CD4-positive, alpha-beta T cell treated with Interleukin-6 at 100 ng/mL for 8 hours (primary cell): ENCODE measurements around the gene ZSCAN21.
"Not testable (repeated sequence)": the region's sequence is repeated elsewhere in the genome, so short reads cannot be mapped to it uniquely, and the experiment has no call there.

Experiments used
- DNase-seq: peaks from one replicate; pipeline ENCODE4 v3.0.0-alpha.2; 2020; ENCODE audit warnings: mixed read lengths, low spot score

Gene ZSCAN21

DNA sequence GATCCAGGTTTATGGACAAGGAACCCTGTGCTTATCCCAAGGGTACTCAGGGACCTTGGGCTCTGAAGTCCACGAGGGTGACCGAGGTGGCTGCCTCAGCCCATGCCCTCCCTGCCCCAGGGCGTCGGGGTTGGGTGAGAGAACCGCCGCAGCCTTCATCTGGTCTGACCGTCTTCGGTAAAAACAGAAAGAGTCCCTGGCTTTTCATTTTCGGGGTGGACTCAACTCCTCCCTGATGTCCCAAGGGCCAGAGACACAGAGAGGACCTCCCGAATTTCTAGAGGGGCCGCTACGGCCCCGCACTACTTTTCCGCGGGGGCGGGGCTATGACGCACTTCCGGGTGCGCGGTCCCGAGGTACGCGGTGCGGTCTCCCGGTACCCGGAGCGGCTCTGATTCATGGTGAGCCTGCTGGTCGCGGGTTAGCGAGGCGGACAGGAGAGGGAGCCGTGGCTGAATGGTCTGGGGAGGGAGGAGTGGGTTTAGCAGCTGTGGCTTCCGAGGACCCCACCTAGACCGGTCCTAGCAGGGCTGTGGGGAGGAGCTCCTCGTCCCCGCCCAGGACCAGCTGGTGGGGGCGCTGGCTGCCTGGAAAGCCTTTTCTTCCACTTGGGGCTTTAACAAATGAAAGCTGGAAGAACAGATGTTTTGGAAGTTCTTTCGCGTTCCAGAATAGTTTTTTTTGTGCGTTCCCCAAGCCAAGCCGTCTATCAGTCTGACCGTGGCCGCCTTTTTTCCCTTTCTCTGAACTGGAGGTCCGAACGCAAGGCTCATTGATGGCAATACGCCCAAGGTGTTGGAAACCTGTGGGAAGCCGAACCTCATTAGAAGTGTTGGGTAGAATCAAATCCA, at the start of gene ZSCAN21:
Gene ZSCAN21 (plus strand): TSS at position 334 of the 851 bp plus-strand sequence. CDS start 7,233 bp downstream, outside the sequence.
- peak; percentile 69 for DNase-seq

DNA sequence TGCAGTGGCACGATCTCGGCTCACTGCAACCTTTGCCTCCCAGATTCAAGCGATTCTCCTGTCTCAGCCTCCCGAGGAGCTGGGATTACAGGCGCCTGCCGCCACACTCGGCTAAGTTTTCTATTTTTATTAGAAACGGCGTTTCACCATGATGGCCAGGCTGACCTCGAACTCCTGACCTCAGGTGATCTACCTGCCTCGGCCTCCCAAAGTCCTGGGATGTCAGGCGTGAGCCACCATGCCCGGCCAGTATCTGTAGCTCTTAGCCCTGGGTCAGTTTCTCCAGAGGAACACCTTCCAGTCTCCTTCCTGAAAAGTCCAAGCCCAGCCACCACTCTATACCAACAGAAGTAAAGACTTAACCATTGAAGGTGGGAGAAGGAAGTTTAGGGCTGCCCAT, 49.3 kb upstream of the ZSCAN21 start:
- no peak for DNase-seq

DNA sequence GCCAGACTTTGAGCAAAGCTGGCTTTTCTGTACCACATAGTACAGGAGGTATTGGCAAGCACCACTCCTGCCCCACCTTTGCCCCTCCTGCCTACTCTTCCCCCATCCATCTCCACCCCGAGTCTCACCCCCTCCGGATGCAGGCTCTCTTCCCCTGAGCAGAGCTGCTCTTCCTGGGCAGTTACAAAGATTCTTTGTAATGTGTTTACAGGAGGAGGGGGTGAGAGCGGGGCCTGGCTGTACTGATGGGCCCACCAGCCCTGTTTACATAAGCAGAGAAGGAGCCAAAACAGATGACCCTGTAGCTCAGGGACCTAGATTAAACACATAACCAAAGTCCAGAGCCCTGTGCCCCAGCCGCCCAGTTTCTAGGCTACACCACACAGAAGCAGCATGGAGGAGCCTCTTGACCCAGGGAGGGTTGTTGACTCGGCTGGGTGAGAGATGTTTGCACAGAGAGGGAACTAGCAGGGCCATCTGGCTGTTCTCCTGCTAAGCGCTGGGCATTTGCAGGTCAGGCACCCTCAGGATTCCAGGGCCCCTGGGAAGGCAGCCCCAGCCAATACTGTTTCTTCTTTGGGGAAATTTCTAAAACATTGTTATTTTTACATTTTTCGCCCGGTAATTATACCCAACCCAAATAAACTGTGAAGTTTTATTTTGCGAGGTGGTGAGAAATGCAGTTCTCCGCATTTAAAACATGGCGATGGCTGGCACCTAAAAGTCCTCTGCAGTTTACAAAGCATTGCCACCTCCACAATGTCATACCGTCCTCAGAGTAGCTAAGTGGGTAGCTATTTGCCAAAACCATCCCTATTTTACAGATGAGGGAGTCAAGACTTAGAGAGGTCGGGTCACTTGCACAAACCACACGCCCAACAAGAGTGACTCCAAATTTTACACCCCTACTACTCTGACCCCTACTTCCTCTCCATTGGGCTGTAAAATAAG, 45.6 kb upstream of the ZSCAN21 start:
- DNase-seq, result no peak

DNA sequence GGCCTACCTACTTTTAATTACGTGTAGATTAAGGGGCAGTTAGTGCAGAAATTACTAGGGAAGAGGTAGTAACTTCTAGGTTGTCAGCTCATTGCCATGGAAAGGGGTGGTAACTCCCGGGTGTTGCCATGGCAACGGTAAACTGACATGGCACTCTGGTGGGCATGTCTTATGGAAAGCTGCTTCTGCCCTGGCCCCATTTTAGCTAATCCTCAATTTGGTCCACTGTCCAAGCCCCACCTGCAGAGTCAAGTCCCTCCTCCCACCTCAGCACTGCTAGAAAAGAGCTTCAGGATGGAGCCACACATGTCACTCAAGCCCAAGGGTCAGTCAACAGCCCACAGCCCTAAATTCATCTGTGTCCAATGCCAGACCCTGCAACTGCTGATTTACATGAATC, 41.7 kb upstream of the ZSCAN21 start:
- DNase-seq, result no peak

- DNase-seq, result no peak
Observed at GRCh38 chr7:100008525-100008924, 41.0 kb upstream of the ZSCAN21 start.

DNA sequence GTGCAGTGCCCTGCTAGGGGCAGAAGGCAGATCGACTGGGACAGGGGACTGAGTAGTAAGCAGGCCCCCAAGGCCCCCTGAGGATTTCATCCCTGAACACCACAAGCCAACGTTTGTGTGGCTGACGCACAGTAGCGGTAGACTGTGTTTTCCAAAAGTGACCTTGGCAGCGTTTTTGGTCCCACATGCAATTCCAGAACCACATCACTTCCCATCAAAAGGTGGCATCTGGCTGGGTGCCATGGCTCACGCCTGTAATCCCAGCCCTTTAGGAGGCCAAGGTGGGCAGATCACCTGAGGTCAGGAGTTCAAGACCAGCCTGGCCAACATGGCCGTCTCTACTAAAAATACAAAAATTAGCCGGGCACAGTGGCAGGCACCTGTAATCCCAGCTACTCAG, 39.6 kb upstream of the ZSCAN21 start:
- DNase-seq, result not testable (repeated sequence)

DNA sequence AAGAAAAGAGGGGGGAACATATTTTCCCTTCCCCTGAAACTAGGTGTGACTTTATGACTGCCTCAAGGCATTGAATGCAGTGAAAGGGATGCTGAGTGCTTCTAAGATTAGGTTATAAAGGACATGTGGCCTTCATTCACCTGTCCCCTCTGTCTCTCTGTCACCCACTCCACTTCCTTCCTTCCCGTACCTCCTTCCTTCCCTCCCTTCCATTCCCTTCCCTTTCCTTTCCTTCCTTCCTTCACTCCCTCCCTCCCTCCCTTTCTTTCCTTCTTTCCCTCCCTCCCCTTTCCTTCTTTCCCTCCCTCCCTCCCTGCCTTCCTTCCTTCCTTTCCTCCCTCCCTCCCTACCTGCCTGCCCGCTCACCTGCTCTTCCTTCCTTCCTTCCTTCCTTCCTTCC, 38.7 kb upstream of the ZSCAN21 start:
- DNase-seq, result no peak

DNA sequence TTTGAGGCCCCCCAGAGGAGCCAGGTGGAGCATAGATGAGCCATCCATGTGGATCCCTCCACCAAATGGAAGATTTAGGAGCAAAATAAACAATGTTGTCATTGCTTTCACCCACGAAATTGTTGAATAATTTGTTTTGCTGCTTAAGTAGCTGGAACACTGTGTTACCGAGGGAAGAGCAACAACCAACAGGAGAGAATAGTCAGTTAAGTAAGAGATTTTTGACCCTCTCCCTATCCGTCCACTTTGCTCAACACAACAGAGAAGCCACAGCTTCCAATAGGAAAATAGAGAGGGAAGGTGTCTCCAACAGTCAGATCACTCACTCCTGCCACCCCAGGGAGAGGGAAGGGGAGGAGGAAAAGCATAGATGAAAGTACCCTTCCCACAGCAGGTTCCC, 38.1 kb upstream of the ZSCAN21 start:
- no peak for DNase-seq

DNA sequence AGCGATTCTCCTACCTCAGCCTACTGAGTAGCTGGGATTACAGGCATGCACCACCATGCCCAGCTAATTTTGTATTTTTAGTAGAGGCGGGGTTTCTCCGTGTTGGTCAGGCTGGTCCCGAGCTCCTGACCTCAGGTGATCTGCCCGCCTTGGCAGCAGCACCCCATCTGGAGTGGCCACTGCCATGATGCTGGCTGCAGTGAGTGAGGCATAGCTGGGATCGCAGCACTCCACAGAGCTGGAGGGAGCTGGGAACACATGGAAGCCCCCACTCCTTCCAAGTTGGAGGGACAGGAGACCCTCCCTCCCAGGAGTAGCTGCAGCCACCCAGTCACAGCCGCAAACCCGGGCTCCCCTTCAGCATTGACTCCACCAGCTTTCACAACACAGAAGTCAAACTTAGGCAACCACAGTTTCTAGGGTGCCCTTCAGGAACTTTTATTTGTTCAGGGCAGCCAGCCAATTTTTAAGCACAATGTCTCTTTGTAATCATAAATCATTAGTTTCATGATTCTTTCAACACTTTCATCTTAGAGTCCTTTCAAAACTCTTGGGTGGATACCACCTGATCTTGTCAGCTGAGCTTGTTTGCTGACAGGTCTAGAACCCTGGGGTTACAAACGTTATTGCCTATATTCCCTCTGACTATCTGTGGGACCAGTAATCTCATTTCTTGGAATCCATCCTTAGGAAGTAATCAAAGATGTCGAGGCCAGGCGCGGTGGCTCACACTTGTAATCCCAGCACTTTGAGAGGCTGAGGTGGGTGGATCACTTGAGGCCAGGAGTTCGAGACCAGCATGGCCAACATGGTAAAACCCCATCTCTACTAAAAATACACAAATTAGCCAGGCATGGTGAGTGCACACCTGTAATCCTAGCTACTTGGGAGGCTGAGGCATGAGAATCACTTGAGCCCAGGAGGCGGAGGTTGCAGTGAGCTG, 36.9 kb upstream of the ZSCAN21 start:
- DNase-seq, result not testable (repeated sequence)

DNA sequence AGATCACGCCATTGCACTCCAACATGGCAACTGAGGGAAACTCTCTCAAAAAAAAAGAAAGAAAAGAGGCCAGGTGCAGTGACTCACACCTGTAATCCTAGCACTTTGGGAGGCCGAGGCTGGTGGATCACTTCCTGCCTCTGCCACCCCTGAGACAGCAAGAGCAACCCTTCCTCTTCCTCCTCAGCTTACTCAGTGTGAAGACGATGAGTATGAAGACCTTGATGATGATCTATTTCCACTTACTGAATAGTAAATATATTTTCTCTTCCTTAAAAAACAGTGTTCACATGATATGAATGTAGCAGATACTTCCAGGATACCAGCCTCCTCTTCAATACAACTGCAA, 36.3 kb upstream of the ZSCAN21 start:
- peak; percentile 14 for DNase-seq

GRCh38 chr7:100015232-100016214, 34.1 kb upstream of the ZSCAN21 start, which contains the start of gene ZKSCAN1:
Gene ZKSCAN1, plus strand, starts transcription at chr7:100015596. Its CDS starts 7,911 bp downstream, at chr7:100023507.
- peak; percentile 84 for DNase-seq

DNA sequence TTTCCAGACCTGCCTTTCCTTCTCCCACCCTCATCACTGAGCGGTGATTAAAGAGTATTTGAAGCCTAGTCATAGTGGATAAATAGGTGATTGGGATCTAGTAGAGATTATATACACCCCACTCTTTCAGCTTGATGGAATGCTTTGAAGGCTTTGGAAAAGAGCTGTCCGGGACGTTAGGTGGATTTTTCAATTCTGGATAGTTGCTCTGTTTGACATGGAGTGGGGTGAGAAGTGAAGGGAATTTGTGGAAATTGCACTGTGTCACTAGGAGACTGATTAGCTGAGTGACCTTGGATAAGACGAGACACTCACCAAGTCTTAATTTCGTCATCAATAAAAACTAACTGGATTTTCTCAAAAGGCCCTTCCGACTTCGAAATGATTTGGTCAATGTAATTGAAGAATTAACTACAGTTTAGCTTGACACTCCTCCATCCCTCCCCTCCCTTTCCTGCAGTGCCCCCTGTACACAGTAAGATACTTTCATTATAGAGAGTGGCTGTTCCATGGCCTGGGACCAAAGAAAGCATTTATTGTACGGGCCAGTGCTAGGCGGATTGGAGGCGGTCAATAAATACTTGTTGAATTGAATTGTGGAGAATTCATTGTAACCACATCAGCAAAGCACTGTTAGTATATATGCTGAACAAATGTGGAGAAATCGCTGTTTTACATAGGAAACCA, 33.2 kb upstream of the ZSCAN21 start:
- DNase-seq, result no peak

DNA sequence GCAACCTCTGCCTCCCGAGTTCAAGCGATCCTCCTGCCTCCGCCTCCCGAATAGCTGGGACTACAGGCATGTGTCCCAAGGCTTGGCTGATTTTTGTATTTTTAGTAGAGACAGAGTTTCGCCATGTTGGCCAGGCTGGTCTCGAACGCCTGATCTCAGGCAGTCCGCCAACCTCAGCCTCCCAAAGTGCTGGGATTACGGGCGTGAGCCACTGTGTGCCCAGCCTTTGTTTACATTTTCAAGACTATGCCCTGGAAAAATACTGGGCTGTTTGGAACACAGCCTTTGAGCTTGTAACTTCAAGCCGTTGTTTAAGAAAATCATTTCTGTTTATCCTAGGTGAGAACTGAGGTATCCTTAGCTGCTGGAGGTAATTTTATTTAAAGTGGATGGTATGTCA, 32.3 kb upstream of the ZSCAN21 start:
- DNase-seq, result no peak

GRCh38 chr7:100017875-100018274, 31.7 kb upstream of the ZSCAN21 start:
- DNase-seq, result no peak

- no peak for DNase-seq
Observed at GRCh38 chr7:100019908-100020307, 29.7 kb upstream of the ZSCAN21 start.

GRCh38 chr7:100021297-100021696, 28.3 kb upstream of the ZSCAN21 start:
- DNase-seq, result no peak

GRCh38 chr7:100022621-100023020, 27.0 kb upstream of the ZSCAN21 start:
- no peak for DNase-seq

GRCh38 chr7:100023526-100023925, 26.0 kb upstream of the ZSCAN21 start:
- no peak for DNase-seq

- no peak for DNase-seq
Observed at GRCh38 chr7:100024020-100024619, 25.5 kb upstream of the ZSCAN21 start.
